T-helper 9 cell (primary cell): ENCODE data around the gene RNF40.

Experiments
- DNase-seq: peaks from one replicate; pipeline ENCODE4 v3.0.0-alpha.2; 2020

Gene RNF40

DNA sequence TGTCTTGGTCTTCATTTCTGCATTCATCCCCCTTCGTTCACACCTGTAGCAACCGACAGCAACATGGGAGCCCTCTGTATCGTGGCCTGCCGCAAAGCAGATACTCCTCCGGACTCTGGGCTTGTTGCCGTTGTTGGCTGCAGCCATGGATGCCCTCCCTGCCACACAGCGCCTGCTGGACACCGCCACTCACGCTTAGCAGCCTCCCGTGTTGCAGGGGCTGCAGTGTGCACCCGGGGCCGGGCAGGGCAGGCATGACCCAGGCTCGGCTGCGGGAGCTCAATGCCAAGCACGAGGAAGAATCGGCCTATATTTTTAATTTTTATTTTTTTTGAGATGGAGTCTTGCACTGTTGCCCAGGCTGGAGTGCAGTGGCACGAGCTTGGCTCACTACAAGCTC, 59.8 kb downstream of the RNF40 start:
- DNase-seq = no peak
